ENCODE results near the gene ZNF770.

- TF ChIP-seq POLR2A (IDR thresholded peaks at IDR 0.05; ENCODE audit: low read length) (no peak), GATA1 (IDR thresholded peaks at IDR 0.05; ENCODE audit: low read depth, low read length) (no peak)
These were observed 46.8 kb downstream of the ZNF770 start for GRCh38 chr15:34941185-34941698.
